ENCODE data around the gene MRPL47.

Gene MRPL47

DNA sequence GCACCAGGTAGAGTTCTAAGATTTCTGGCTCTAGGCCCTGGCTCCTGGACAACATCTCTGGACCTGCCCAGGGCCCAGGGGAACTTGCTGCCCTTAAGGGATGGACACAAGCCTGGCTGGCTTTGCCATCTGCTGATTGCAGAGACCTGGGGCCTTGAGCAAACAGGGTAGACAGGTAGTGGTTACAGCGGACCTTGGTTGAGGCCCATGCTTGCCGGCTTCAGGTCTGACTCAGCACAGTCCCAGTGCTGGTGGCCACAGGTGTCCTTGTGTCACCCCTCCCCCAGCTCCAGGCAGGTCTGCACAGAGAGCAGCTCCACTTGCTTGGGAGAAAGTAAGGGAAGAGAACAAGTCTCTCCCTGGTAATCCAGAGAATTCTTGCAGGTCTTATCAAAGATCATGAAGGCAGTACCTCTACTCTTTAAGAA, 57.6 kb downstream of the MRPL47 start:
- no peak overlapping the region for H3K4me3 ChIP-seq (ENCODE audit: low read depth, low read length)
- ChIA-PET CTCF (no interaction called here), POLR2A (no interaction called here)
- no peak for DNase-seq (ENCODE audit: low read depth, low spot score)
- TF ChIP-seq, protein P1, sequence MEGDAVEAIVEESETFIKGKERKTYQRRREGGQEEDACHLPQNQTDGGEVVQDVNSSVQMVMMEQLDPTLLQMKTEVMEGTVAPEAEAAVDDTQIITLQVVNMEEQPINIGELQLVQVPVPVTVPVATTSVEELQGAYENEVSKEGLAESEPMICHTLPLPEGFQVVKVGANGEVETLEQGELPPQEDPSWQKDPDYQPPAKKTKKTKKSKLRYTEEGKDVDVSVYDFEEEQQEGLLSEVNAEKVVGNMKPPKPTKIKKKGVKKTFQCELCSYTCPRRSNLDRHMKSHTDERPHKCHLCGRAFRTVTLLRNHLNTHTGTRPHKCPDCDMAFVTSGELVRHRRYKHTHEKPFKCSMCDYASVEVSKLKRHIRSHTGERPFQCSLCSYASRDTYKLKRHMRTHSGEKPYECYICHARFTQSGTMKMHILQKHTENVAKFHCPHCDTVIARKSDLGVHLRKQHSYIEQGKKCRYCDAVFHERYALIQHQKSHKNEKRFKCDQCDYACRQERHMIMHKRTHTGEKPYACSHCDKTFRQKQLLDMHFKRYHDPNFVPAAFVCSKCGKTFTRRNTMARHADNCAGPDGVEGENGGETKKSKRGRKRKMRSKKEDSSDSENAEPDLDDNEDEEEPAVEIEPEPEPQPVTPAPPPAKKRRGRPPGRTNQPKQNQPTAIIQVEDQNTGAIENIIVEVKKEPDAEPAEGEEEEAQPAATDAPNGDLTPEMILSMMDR (IDR thresholded peaks at IDR 0.05; ENCODE audit: insufficient read depth, low read length, missing control alignments) = no peak

DNA sequence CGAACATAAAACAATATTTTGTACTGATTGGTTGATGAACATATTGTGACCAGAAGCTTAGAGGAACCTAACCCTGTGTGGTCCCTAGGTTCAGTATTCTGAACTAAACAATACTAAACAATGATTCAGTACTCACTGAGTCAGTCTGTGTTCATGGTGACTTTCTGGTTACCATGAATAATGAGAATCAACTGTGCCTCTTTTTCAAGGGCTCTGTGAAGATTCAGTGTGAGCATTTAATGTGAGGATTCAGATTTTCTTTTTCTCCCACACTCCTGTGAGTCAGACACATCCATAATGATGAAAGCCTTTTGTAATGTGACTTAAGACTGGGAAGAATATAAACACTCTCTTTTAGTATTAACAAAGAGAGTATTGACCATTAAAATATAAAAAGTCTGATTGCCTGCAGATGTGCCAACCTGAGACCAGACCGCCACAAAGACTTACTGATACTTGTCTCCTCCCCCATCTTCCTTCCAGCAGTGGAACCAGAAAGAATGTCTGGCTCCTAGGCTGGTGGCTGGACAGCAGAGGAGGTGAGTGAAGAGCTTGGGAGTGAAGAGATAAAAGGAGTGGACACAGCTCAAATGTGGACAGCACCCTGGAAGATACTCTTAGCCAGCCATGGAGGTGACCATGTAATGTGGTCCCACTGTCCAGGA, 59.3 kb downstream of the MRPL47 start:
- POLR2A ChIA-PET = interaction anchor here (1.1 kb wide), 1 partner anchor 94 kb away, joined by 5 read pairs; the partner anchor contains the start of gene GNB4

DNA sequence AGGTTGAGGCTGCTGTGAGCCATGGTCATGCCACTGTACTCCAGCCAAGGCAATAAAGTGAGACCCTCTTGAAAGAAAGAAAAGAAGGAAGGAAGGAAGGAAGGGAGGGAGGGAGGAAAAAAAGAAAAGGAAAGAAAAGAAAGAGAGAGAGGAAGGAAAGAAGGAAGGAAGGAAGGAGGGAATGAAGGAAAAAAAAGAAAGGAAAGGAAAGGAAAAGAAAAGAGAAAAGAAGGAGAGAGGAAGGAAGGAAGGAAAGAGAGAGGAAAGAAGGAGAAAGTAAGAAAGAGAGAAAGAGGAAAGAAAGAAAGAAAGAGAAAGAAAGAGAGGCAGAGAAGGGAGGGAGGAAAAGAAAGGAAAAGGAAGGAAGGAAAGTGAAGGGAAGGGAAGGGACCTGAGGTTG, 62.1 kb downstream of the MRPL47 start:
- no peak for DNase-seq (ENCODE audit: low read depth, low spot score)
- TF ChIP-seq, protein P1 (IDR thresholded peaks at IDR 0.05; ENCODE audit: insufficient read depth, low read length, missing control alignments) = no peak
- H3K4me3 ChIP-seq (ENCODE audit: low read depth, low read length) = no peak overlapping the region
- ChIA-PET POLR2A (no interaction called here), CTCF (no interaction called here)

More for the DNA sequence above, 59.3 kb downstream of the MRPL47 start:
- CTCF ChIA-PET = interaction anchor here (1.6 kb wide), 1 partner anchor 13 kb away, joined by 8 read pairs; no protein-coding TSS in a partner anchor
- no peak overlapping the region for H3K4me3 ChIP-seq (ENCODE audit: low read depth, low read length)
- DNase-seq (ENCODE audit: low read depth, low spot score) = peak; percentile 51
- TF ChIP-seq, protein P1 (IDR thresholded peaks at IDR 0.05; ENCODE audit: insufficient read depth, low read length, missing control alignments) = no peak

DNA sequence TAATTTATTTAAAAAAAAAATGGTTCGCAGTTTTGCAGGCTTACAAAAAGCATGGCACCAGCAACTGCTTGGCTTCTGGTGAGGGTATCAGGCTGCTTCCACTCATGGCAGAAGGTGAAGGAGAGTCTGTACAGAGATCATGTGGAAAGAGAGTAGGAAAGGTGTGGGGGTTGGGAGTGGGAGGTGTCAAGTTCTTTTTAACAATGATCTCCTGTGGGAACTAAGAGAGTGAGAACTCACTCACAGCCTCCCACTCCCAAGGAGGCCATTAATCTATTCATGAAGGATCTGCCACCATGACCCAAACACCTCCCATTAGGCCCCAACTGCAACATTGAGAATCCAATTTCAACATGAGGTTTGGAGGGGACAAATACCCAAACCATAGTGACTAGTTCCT, 62.8 kb downstream of the MRPL47 start:
- no peak overlapping the region for H3K4me3 ChIP-seq (ENCODE audit: low read depth, low read length)
- TF ChIP-seq, protein P1 (IDR thresholded peaks at IDR 0.05; ENCODE audit: insufficient read depth, low read length, missing control alignments) = no peak
- ChIA-PET CTCF (no interaction called here), POLR2A (no interaction called here)
- DNase-seq (ENCODE audit: low read depth, low spot score) = no peak

DNA sequence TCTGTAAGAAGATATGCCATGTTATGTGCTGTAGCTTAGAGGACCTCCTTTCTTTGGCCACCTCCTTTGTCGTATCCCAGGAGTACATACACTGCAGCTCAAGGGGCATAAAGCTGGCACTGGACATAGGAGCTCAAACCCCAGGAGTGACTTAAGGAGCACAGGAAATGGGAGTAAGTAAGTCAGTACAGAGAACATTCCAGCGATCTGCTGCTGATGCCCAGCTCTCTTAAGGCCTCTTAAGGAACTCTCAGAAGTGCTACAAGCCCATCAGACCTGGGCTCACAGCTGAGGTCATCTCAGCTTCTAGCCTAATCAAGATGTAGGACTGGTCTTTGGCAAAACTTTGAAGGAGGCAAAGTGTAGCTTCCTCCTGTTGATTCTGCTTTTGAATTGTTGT, 63.3 kb downstream of the MRPL47 start:
- no peak for DNase-seq (ENCODE audit: low read depth, low spot score)
- ChIA-PET CTCF (no interaction called here), POLR2A (no interaction called here)
- TF ChIP-seq, protein P1 (IDR thresholded peaks at IDR 0.05; ENCODE audit: insufficient read depth, low read length, missing control alignments) = no peak
- H3K4me3 ChIP-seq (ENCODE audit: low read depth, low read length) = no peak overlapping the region
